ENCODE measurements around the gene STARD5. TPM values are rescaled to one million over a fixed set of nuclear protein-coding genes. Genes with fewer than 3 reads are reported as not detected.

STARD5 gene
- total RNA-seq, 1 donor from 2014 or later = 3.1 TPM

DNA sequence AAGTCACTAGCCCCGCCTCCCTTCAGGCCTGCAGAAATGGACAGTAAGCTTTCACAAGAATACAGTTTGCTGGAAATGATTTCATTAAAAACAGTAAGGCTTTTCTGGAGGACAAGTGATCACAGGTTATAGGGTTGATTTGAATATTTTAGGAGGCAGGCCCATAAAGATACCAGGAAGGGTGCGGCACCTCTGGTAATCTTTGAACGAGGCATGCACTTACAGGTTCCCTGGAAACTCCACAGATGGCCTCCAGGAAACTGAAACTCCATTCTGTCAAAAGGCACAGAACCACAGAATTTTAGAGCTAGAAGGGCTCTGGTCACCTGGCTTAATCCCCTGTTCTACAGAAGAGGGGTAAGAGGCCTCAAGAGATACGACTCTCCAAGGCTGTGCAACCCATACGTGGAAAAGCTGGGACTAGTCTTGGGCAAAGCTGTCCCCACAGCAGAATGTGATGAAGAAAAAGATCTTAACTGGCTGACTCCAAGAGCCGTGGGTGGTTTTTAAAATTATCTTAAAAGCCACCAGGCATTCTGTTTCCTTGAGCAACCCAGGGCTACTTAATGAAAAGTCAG, 1.2 kb downstream of the STARD5 start:
- TF ChIP-seq, protein P1, sequence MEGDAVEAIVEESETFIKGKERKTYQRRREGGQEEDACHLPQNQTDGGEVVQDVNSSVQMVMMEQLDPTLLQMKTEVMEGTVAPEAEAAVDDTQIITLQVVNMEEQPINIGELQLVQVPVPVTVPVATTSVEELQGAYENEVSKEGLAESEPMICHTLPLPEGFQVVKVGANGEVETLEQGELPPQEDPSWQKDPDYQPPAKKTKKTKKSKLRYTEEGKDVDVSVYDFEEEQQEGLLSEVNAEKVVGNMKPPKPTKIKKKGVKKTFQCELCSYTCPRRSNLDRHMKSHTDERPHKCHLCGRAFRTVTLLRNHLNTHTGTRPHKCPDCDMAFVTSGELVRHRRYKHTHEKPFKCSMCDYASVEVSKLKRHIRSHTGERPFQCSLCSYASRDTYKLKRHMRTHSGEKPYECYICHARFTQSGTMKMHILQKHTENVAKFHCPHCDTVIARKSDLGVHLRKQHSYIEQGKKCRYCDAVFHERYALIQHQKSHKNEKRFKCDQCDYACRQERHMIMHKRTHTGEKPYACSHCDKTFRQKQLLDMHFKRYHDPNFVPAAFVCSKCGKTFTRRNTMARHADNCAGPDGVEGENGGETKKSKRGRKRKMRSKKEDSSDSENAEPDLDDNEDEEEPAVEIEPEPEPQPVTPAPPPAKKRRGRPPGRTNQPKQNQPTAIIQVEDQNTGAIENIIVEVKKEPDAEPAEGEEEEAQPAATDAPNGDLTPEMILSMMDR (IDR thresholded peaks at IDR 0.05; ENCODE audit: partially characterized antibody, unreplicated experiment) = no peak
- H3K27me3 Mint-ChIP-seq (ENCODE audit: unreplicated experiment) = peaks cover 6% of the 10 kb centered on the region
- peaks cover 6% of the 10 kb centered on the region for H3K9me3 Mint-ChIP-seq (ENCODE audit: unreplicated experiment)
- H3K4me1 Mint-ChIP-seq (ENCODE audit: low read depth, unreplicated experiment) = no peaks in the 10 kb centered on the region
- H3K4me3 Mint-ChIP-seq (ENCODE audit: unreplicated experiment) = no peak overlapping the region
- H3K27ac Mint-ChIP-seq (ENCODE audit: unreplicated experiment) = no peak overlapping the region
- H3K36me3 Mint-ChIP-seq (ENCODE audit: unreplicated experiment) = no peaks in the 10 kb centered on the region
- no peak for DNase-seq

DNA sequence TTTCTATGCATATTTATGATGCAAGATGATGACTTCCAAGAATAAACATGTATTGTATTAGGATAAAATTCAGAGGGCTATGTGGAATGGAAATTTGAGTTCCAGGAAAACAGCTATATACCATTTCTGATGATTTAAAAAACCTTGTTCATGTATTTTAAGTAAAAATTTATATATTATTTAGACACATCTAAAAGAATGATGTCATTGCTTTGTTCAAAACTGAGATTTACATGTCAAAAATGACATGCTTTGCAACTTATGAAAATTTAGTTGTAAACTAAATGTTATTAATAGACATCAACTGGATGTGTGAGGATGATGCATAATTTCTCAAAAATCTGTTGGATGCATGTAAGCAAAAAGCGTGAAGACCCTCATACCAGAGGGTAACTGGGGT, 2.3 kb downstream of the STARD5 start:
- peaks cover 6% of the 10 kb centered on the region for H3K9me3 Mint-ChIP-seq (ENCODE audit: unreplicated experiment)
- TF ChIP-seq, protein P1 (IDR thresholded peaks at IDR 0.05; ENCODE audit: partially characterized antibody, unreplicated experiment) = no peak
- no peaks in the 10 kb centered on the region for H3K4me1 Mint-ChIP-seq (ENCODE audit: low read depth, unreplicated experiment)
- DNase-seq = no peak
- H3K27me3 Mint-ChIP-seq (ENCODE audit: unreplicated experiment) = peaks cover 6% of the 10 kb centered on the region
- H3K36me3 Mint-ChIP-seq (ENCODE audit: unreplicated experiment) = no peaks in the 10 kb centered on the region
- no peak overlapping the region for H3K27ac Mint-ChIP-seq (ENCODE audit: unreplicated experiment)
- H3K4me3 Mint-ChIP-seq (ENCODE audit: unreplicated experiment) = no peak overlapping the region

DNA sequence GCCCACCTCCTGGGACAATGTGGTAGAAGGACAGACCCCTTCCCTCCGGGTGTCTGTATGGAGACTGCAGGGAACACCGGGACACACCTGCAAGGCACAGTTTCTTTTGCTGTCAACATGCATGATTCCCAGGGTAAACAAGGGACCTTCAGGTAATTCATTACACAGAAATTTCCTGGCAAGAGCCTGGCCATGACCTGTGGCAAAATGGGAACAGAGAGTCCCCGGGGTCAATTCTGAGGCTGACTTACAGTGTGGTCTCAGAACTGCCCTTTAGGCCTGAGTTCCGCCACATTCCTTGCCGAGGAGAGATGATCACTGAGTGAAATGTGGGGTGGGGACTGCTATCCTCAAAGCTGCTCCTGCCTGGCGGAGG, 6.3 kb downstream of the STARD5 start:
- DNase-seq = no peak
- Mint-ChIP-seq H3K27me3 (ENCODE audit: unreplicated experiment) (peaks cover 4% of the 10 kb centered on the region), H3K27ac (ENCODE audit: unreplicated experiment) (no peak overlapping the region), H3K4me3 (ENCODE audit: unreplicated experiment) (no peak overlapping the region), H3K36me3 (ENCODE audit: unreplicated experiment) (peaks cover 4% of the 10 kb centered on the region), H3K9me3 (ENCODE audit: unreplicated experiment) (peaks cover 9% of the 10 kb centered on the region), H3K4me1 (ENCODE audit: low read depth, unreplicated experiment) (no peaks in the 10 kb centered on the region)
- TF ChIP-seq, protein P1 (IDR thresholded peaks at IDR 0.05; ENCODE audit: partially characterized antibody, unreplicated experiment) = no peak

DNA sequence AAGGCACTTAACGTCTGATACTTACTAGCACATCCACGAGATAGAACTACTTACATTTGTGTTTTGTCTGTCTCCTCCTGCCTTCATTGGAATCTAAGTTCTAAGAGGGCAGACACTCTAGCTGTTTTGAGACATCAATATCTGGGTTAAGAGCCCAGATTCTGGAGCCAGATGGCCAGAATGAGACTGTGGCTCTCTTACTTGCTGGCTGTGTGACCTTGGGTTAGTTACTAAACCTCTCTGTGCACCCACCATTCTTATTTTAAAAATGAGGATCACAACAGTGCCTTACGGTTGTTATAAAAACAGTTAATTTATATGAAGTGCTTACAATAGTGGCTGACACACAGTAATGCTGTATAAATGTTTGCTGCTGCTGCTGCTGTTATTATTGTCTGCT, 7.7 kb downstream of the STARD5 start:
- Mint-ChIP-seq H3K27me3 (ENCODE audit: unreplicated experiment) (peaks cover 4% of the 10 kb centered on the region), H3K9me3 (ENCODE audit: unreplicated experiment) (peaks cover 9% of the 10 kb centered on the region), H3K36me3 (ENCODE audit: unreplicated experiment) (peaks cover 4% of the 10 kb centered on the region), H3K27ac (ENCODE audit: unreplicated experiment) (no peak overlapping the region), H3K4me1 (ENCODE audit: low read depth, unreplicated experiment) (no peaks in the 10 kb centered on the region), H3K4me3 (ENCODE audit: unreplicated experiment) (no peak overlapping the region)
- no peak for DNase-seq
- TF ChIP-seq, protein P1 (IDR thresholded peaks at IDR 0.05; ENCODE audit: partially characterized antibody, unreplicated experiment) = no peak

DNA sequence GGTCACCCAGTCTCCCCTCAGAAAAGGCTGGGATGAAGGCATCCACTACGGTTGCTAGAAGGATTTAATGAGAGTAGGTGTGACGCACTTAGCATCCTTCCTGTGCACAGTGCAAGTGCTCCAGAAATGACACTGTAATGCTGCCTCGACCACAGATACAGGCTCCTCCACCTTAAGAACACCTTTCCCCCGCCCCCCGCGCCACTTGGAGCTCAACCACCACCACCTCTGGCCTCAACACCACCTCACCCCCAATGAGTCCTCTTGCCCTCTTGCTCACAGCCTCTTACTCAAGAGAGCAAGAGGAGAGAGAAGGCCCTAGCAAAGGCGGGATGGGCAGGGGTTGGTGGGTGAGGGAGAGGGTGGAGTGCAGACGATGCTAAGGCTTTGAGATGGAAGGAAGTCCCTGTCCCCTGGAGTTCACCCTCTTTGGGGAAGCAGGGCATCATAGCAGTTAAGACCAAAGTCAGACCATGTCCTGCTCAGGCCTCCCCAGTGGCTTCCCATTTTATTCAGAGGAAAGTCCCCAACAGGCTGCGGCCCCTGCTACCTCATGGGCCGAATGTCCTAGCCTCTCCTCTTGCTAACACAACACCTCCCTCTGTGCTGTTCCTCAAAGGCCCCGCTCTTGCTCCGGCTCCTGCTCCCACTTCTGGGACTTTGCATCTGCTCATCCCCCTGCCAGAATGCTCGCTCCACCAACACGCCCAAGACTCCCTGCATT, 8.3 kb downstream of the STARD5 start:
- peaks cover 9% of the 10 kb centered on the region for H3K9me3 Mint-ChIP-seq (ENCODE audit: unreplicated experiment)
- peaks cover 4% of the 10 kb centered on the region for H3K36me3 Mint-ChIP-seq (ENCODE audit: unreplicated experiment)
- H3K4me3 Mint-ChIP-seq (ENCODE audit: unreplicated experiment) = no peak overlapping the region
- no peak for DNase-seq
- TF ChIP-seq, protein P1 (IDR thresholded peaks at IDR 0.05; ENCODE audit: partially characterized antibody, unreplicated experiment) = no peak
- no peaks in the 10 kb centered on the region for H3K4me1 Mint-ChIP-seq (ENCODE audit: low read depth, unreplicated experiment)
- peaks cover 4% of the 10 kb centered on the region for H3K27me3 Mint-ChIP-seq (ENCODE audit: unreplicated experiment)
- H3K27ac Mint-ChIP-seq (ENCODE audit: unreplicated experiment) = no peak overlapping the region

Measured in glutamatergic neuron (in vitro differentiated cells).